Suppressor macrophage (primary cell): ENCODE results near the gene EXOC2.
"Not testable (repeated sequence)": the region's sequence is repeated elsewhere in the genome, so short reads cannot be mapped to it uniquely, and the experiment has no call there.

Experiments used
- DNase-seq, 4 experiments: peaks; one replicate each; pipeline ENCODE4 v3.0.0-alpha.2; 2020 to 2022

Gene EXOC2

GRCh38 chr6:572596-573265 lies 120.2 kb downstream of the EXOC2 start:
- no peak for DNase-seq

GRCh38 chr6:571892-572291 lies 121.0 kb downstream of the EXOC2 start:
- DNase-seq = no peak

GRCh38 chr6:570825-571224 lies 122.1 kb downstream of the EXOC2 start:
- no peak for DNase-seq

- DNase-seq = no peak
Observed at GRCh38 chr6:568954-569523, 123.9 kb downstream of the EXOC2 start.

- no peak for DNase-seq
Observed at GRCh38 chr6:568085-568484, 124.9 kb downstream of the EXOC2 start.

GRCh38 chr6:563863-564262 lies 129.1 kb downstream of the EXOC2 start:
- no peak for DNase-seq

- DNase-seq = no peak
Observed at GRCh38 chr6:562052-562676, 130.8 kb downstream of the EXOC2 start.

GRCh38 chr6:561335-561734 lies 131.6 kb downstream of the EXOC2 start:
- not testable (repeated sequence) for DNase-seq

GRCh38 chr6:558959-559358 lies 134.0 kb downstream of the EXOC2 start:
- no peak for DNase-seq

- peak in 1 of 4 experiments; percentile 4 for DNase-seq
Observed at GRCh38 chr6:558089-558488, 134.8 kb downstream of the EXOC2 start.

GRCh38 chr6:551829-552350 lies 141.0 kb downstream of the EXOC2 start:
- DNase-seq = no peak

- peak in 1 of 4 experiments; percentile 2 for DNase-seq
Observed at GRCh38 chr6:551405-551804, 141.5 kb downstream of the EXOC2 start.

GRCh38 chr6:549906-550305 lies 143.0 kb downstream of the EXOC2 start:
- DNase-seq = no peak

- DNase-seq = no peak
Observed at GRCh38 chr6:548517-548916, 144.4 kb downstream of the EXOC2 start.

- DNase-seq = no peak
Observed at GRCh38 chr6:548091-548490, 144.8 kb downstream of the EXOC2 start.

GRCh38 chr6:540490-540889 lies 152.4 kb downstream of the EXOC2 start:
- DNase-seq = no peak

GRCh38 chr6:537114-537513 lies 155.8 kb downstream of the EXOC2 start:
- no peak for DNase-seq

- DNase-seq = no peak
Observed at GRCh38 chr6:530425-530824, 162.5 kb downstream of the EXOC2 start.

- DNase-seq = no peak
Observed at GRCh38 chr6:528989-529388, 163.9 kb downstream of the EXOC2 start.

GRCh38 chr6:527989-528673 lies 164.8 kb downstream of the EXOC2 start:
- no peak for DNase-seq

GRCh38 chr6:524803-525202 lies 168.1 kb downstream of the EXOC2 start:
- DNase-seq = no peak

GRCh38 chr6:520820-521219 lies 172.1 kb downstream of the EXOC2 start:
- DNase-seq = no peak

GRCh38 chr6:518218-518617 lies 174.7 kb downstream of the EXOC2 start:
- no peak for DNase-seq
